Left ventricle myocardium superior (tissue), 1 donor: Measurements from ENCODE around the gene ENPP5. TPM values are rescaled to one million over a fixed set of nuclear protein-coding genes. Genes with fewer than 3 reads are reported as not detected.

Experiments
- ATAC-seq: fragments of 200-7000 bp; cut with Tn5 transposase; one replicate; pipeline ENCODE4 v1.9.1; 2020; ENCODE audit warnings: mild to moderate bottlenecking, moderate library complexity
- DNase-seq: peaks from one replicate; pipeline ENCODE4 v3.0.0-alpha.2; 2020
- intact Hi-C: fragments of 100-400 bp; cut with micrococcal nuclease; formaldehyde crosslinking; loops from one replicate; pipeline ENCODE4 v1.11.0; 2022
- long read RNA-seq: library from polyadenylated mRNA; unstranded; transcript quantifications from one replicate; pipeline ENCODE4 v2.0.0, GENCODE V29; 2021
- total RNA-seq: library from RNA; stranded (reverse); fragmentation: NEBNext Ultra II Directional; extraction: Animal tissue kit (Norgen Biotek cat#: 25700); gene quantifications from one replicate; pipeline ENCODE4 v1.2.1, GENCODE V29; 2021
- donor health status: DM: no; HTN: yes; CAD: no; lungs with severe emphysema.

The ENPP5 gene
- 3.2 TPM for total RNA-seq
- long read RNA-seq, partial matches to known transcripts = 0 of 12 reads
- long read RNA-seq, other reads (novel, unspliced or antisense) = 5 of 12 reads

- intact Hi-C loops = no loop called here
- peak; percentile 85 for DNase-seq
- peak; percentile 99 for ATAC-seq
Observed at GRCh38 chr6:46170357-46171289, at the start of gene ENPP5. TSS of gene ENPP5 (minus strand) at chr6:46170980. CDS start at chr6:46168262, 2,718 bp downstream.

GRCh38 chr6:46219661-46220060 is 48.9 kb upstream of the ENPP5 start:
- peak; percentile 37 for ATAC-seq

GRCh38 chr6:46218457-46218856 is 47.7 kb upstream of the ENPP5 start:
- DNase-seq = no peak
- ATAC-seq = no peak
- intact Hi-C loops = no loop called here

More at GRCh38 chr6:46219661-46220060, 48.9 kb upstream of the ENPP5 start:
- DNase-seq = no peak
- intact Hi-C loops = no loop called here

GRCh38 chr6:46217671-46218131 is 46.9 kb upstream of the ENPP5 start:
- DNase-seq = peak; percentile 42
- intact Hi-C loops = no loop called here
- ATAC-seq = peak; percentile 81

- intact Hi-C loops = no loop called here
- no peak for DNase-seq
- ATAC-seq = no peak
Observed at GRCh38 chr6:46216879-46217278, 46.1 kb upstream of the ENPP5 start.

- DNase-seq = no peak
- ATAC-seq = no peak
- intact Hi-C loops = no loop called here
Observed at GRCh38 chr6:46215777-46216176, 45.0 kb upstream of the ENPP5 start.

- ATAC-seq = no peak
- no peak for DNase-seq
- intact Hi-C loops = no loop called here
Observed at GRCh38 chr6:46215213-46215612, 44.4 kb upstream of the ENPP5 start.

GRCh38 chr6:46211917-46212316 is 41.1 kb upstream of the ENPP5 start:
- ATAC-seq = no peak

GRCh38 chr6:46210294-46210693 is 39.5 kb upstream of the ENPP5 start:
- DNase-seq = no peak
- intact Hi-C loops = no loop called here
- no peak for ATAC-seq

More at GRCh38 chr6:46211917-46212316, 41.1 kb upstream of the ENPP5 start:
- DNase-seq = no peak
- intact Hi-C loops = no loop called here

- intact Hi-C loops = loop anchor here (10.0 kb wide), 1 partner anchor 104 kb away; no protein-coding TSS in a partner anchor
- DNase-seq = no peak
- ATAC-seq = no peak
Observed at GRCh38 chr6:46208303-46208702, 37.5 kb upstream of the ENPP5 start.

- intact Hi-C loops = loop anchor here (10.0 kb wide), 1 partner anchor 102 kb away; no protein-coding TSS in a partner anchor
- peak; percentile 64 for ATAC-seq
- no peak for DNase-seq
Observed at GRCh38 chr6:46207174-46207573, 36.4 kb upstream of the ENPP5 start.

- ATAC-seq (no peak), DNase-seq (no peak)
- intact Hi-C loops = loop anchor here (10.0 kb wide), 1 partner anchor 100 kb away; no protein-coding TSS in a partner anchor
Observed at GRCh38 chr6:46204880-46205650, 34.3 kb upstream of the ENPP5 start.

- DNase-seq (no peak), ATAC-seq (no peak)
- intact Hi-C loops = loop anchor here (10.0 kb wide), 1 partner anchor 99 kb away; no protein-coding TSS in a partner anchor
Observed at GRCh38 chr6:46203391-46204177, 32.8 kb upstream of the ENPP5 start.

- ATAC-seq (no peak), DNase-seq (no peak)
- intact Hi-C loops = loop anchor here (10.0 kb wide), 1 partner anchor 97 kb away; no protein-coding TSS in a partner anchor
Observed at GRCh38 chr6:46201702-46202101, 30.9 kb upstream of the ENPP5 start.

- DNase-seq (no peak), ATAC-seq (peak; percentile 60)
- intact Hi-C loops = no loop called here
Observed at GRCh38 chr6:46199387-46199786, 28.6 kb upstream of the ENPP5 start.

- intact Hi-C loops = no loop called here
- no peak for ATAC-seq
- DNase-seq = no peak
Observed at GRCh38 chr6:46191961-46192360, 21.2 kb upstream of the ENPP5 start.

- DNase-seq (peak; percentile 36), ATAC-seq (peak; percentile 98)
- intact Hi-C loops = no loop called here
Observed at GRCh38 chr6:46190889-46191288, 20.1 kb upstream of the ENPP5 start.

- intact Hi-C loops = no loop called here
- ATAC-seq (no peak), DNase-seq (no peak)
Observed at GRCh38 chr6:46189726-46190125, 18.9 kb upstream of the ENPP5 start.

- no peak for ATAC-seq
- DNase-seq = no peak
- intact Hi-C loops = no loop called here
Observed at GRCh38 chr6:46186583-46186982, 15.8 kb upstream of the ENPP5 start.
